Measurements from ENCODE around the gene GYPB. TPM values are rescaled to one million over a fixed set of nuclear protein-coding genes. Genes with fewer than 3 reads are reported as not detected.
"Not testable (repeated sequence)": the region's sequence is repeated elsewhere in the genome, so short reads cannot be mapped to it uniquely, and the experiment has no call there.

The GYPB gene
- total and polyA plus RNA-seq, 2 donors from 2014 or later = not detected

- H3K9me3 ChIP-seq (ENCODE audit: control insufficient read depth in 2 of 3, insufficient read depth in 1 of 3, low read length in 3 of 3); H3K36me3 ChIP-seq (ENCODE audit: control insufficient read depth in 2 of 3, insufficient read depth in 3 of 3, low read length in 3 of 3); DNase-seq; H3K4me1 ChIP-seq (ENCODE audit: control insufficient read depth in 2 of 3, insufficient read depth in 2 of 3, low read depth in 1 of 3, low read length in 3 of 3); H3K9ac ChIP-seq (ENCODE audit: low read length in 3 of 3); H3K27me3 ChIP-seq (ENCODE audit: control insufficient read depth, insufficient read depth, low read length); FAIRE-seq; H3K4me3 ChIP-seq (ENCODE audit: low read length in 3 of 3); intact Hi-C loops (cut with DNase I); H3K27ac ChIP-seq (ENCODE audit: low read depth in 2 of 2, low read length in 2 of 2): not testable (repeated sequence)
These were observed 30.6 kb upstream of the GYPB start for GRCh38 chr4:144049495-144050424.

- DNase-seq; H3K27ac ChIP-seq (ENCODE audit: low read depth in 2 of 2, low read length in 2 of 2); H3K4me3 ChIP-seq (ENCODE audit: low read length in 3 of 3); H3K9me3 ChIP-seq (ENCODE audit: control insufficient read depth in 2 of 3, insufficient read depth in 1 of 3, low read length in 3 of 3); H3K36me3 ChIP-seq (ENCODE audit: control insufficient read depth in 2 of 3, insufficient read depth in 3 of 3, low read length in 3 of 3); H3K4me1 ChIP-seq (ENCODE audit: control insufficient read depth in 2 of 3, insufficient read depth in 2 of 3, low read depth in 1 of 3, low read length in 3 of 3); intact Hi-C loops (cut with DNase I); H3K9ac ChIP-seq (ENCODE audit: low read length in 3 of 3); FAIRE-seq; H3K27me3 ChIP-seq (ENCODE audit: control insufficient read depth, insufficient read depth, low read length): not testable (repeated sequence)
These were observed 25.8 kb upstream of the GYPB start for GRCh38 chr4:144044936-144045335.

- H3K27me3 ChIP-seq (ENCODE audit: control insufficient read depth, insufficient read depth, low read length); intact Hi-C loops (cut with DNase I); H3K9me3 ChIP-seq (ENCODE audit: control insufficient read depth in 2 of 3, insufficient read depth in 1 of 3, low read length in 3 of 3); H3K9ac ChIP-seq (ENCODE audit: low read length in 3 of 3); DNase-seq; H3K4me3 ChIP-seq (ENCODE audit: low read length in 3 of 3); H3K36me3 ChIP-seq (ENCODE audit: control insufficient read depth in 2 of 3, insufficient read depth in 3 of 3, low read length in 3 of 3); FAIRE-seq; H3K27ac ChIP-seq (ENCODE audit: low read depth in 2 of 2, low read length in 2 of 2); H3K4me1 ChIP-seq (ENCODE audit: control insufficient read depth in 2 of 3, insufficient read depth in 2 of 3, low read depth in 1 of 3, low read length in 3 of 3): not testable (repeated sequence)
These were observed 13.4 kb upstream of the GYPB start for GRCh38 chr4:144032580-144032979.

GRCh38 chr4:144031875-144032274 is 12.7 kb upstream of the GYPB start:
- H3K36me3 ChIP-seq (ENCODE audit: control insufficient read depth in 2 of 3, insufficient read depth in 3 of 3, low read length in 3 of 3); H3K4me3 ChIP-seq (ENCODE audit: low read length in 3 of 3); H3K9me3 ChIP-seq (ENCODE audit: control insufficient read depth in 2 of 3, insufficient read depth in 1 of 3, low read length in 3 of 3); H3K27ac ChIP-seq (ENCODE audit: low read depth in 2 of 2, low read length in 2 of 2); H3K4me1 ChIP-seq (ENCODE audit: control insufficient read depth in 2 of 3, insufficient read depth in 2 of 3, low read depth in 1 of 3, low read length in 3 of 3); FAIRE-seq; H3K9ac ChIP-seq (ENCODE audit: low read length in 3 of 3); intact Hi-C loops (cut with DNase I); H3K27me3 ChIP-seq (ENCODE audit: control insufficient read depth, insufficient read depth, low read length): not testable (repeated sequence)
- peak in 1 of 5 donors; percentile 36 for DNase-seq

GRCh38 chr4:144031369-144031768 is 12.2 kb upstream of the GYPB start:
- H3K4me3 ChIP-seq (ENCODE audit: low read length in 3 of 3); H3K27ac ChIP-seq (ENCODE audit: low read depth in 2 of 2, low read length in 2 of 2); intact Hi-C loops (cut with DNase I); FAIRE-seq; H3K9ac ChIP-seq (ENCODE audit: low read length in 3 of 3); H3K36me3 ChIP-seq (ENCODE audit: control insufficient read depth in 2 of 3, insufficient read depth in 3 of 3, low read length in 3 of 3); H3K9me3 ChIP-seq (ENCODE audit: control insufficient read depth in 2 of 3, insufficient read depth in 1 of 3, low read length in 3 of 3); H3K27me3 ChIP-seq (ENCODE audit: control insufficient read depth, insufficient read depth, low read length); H3K4me1 ChIP-seq (ENCODE audit: control insufficient read depth in 2 of 3, insufficient read depth in 2 of 3, low read depth in 1 of 3, low read length in 3 of 3): not testable (repeated sequence)
- peak in 1 of 5 donors; percentile 6 for DNase-seq

- FAIRE-seq; H3K27me3 ChIP-seq (ENCODE audit: control insufficient read depth, insufficient read depth, low read length); intact Hi-C loops (cut with DNase I); DNase-seq; H3K9me3 ChIP-seq (ENCODE audit: control insufficient read depth in 2 of 3, insufficient read depth in 1 of 3, low read length in 3 of 3); H3K27ac ChIP-seq (ENCODE audit: low read depth in 2 of 2, low read length in 2 of 2); H3K4me3 ChIP-seq (ENCODE audit: low read length in 3 of 3); H3K36me3 ChIP-seq (ENCODE audit: control insufficient read depth in 2 of 3, insufficient read depth in 3 of 3, low read length in 3 of 3); H3K9ac ChIP-seq (ENCODE audit: low read length in 3 of 3); H3K4me1 ChIP-seq (ENCODE audit: control insufficient read depth in 2 of 3, insufficient read depth in 2 of 3, low read depth in 1 of 3, low read length in 3 of 3): not testable (repeated sequence)
These were observed 11.5 kb upstream of the GYPB start for GRCh38 chr4:144030708-144031107.

- H3K4me1 ChIP-seq (ENCODE audit: control insufficient read depth in 2 of 3, insufficient read depth in 2 of 3, low read depth in 1 of 3, low read length in 3 of 3); H3K27ac ChIP-seq (ENCODE audit: low read depth in 2 of 2, low read length in 2 of 2); DNase-seq; H3K36me3 ChIP-seq (ENCODE audit: control insufficient read depth in 2 of 3, insufficient read depth in 3 of 3, low read length in 3 of 3); H3K27me3 ChIP-seq (ENCODE audit: control insufficient read depth, insufficient read depth, low read length); H3K9ac ChIP-seq (ENCODE audit: low read length in 3 of 3); H3K9me3 ChIP-seq (ENCODE audit: control insufficient read depth in 2 of 3, insufficient read depth in 1 of 3, low read length in 3 of 3); H3K4me3 ChIP-seq (ENCODE audit: low read length in 3 of 3); FAIRE-seq; intact Hi-C loops (cut with DNase I): not testable (repeated sequence)
These were observed 7.5 kb upstream of the GYPB start for GRCh38 chr4:144026682-144027081.

- H3K27ac ChIP-seq (ENCODE audit: low read depth in 2 of 2, low read length in 2 of 2); DNase-seq; H3K4me3 ChIP-seq (ENCODE audit: low read length in 3 of 3); intact Hi-C loops (cut with DNase I); H3K4me1 ChIP-seq (ENCODE audit: control insufficient read depth in 2 of 3, insufficient read depth in 2 of 3, low read depth in 1 of 3, low read length in 3 of 3); FAIRE-seq; H3K36me3 ChIP-seq (ENCODE audit: control insufficient read depth in 2 of 3, insufficient read depth in 3 of 3, low read length in 3 of 3); H3K27me3 ChIP-seq (ENCODE audit: control insufficient read depth, insufficient read depth, low read length); H3K9me3 ChIP-seq (ENCODE audit: control insufficient read depth in 2 of 3, insufficient read depth in 1 of 3, low read length in 3 of 3); H3K9ac ChIP-seq (ENCODE audit: low read length in 3 of 3): not testable (repeated sequence)
These were observed 5.3 kb upstream of the GYPB start for GRCh38 chr4:144024399-144025053.
